ENCODE results near the gene ASTL.

Gene ASTL

GRCh38 chr2:96105152-96105915 is 33.0 kb downstream of the ASTL start:
- peaks cover 17% of the 10 kb centered on the region; the same call in 1 of the 2 replicates for H3K9me3 ChIP-seq (ENCODE audit: insufficient read depth, low read length)
- H3K4me1 ChIP-seq (ENCODE audit: insufficient read depth, insufficient read length) = peaks cover 35% of the 10 kb centered on the region
- no peak for TF ChIP-seq YY1 (IDR thresholded peaks at IDR 0.05; ENCODE audit: insufficient read depth, insufficient read length)
- TF ChIP-seq SUZ12 (IDR thresholded peaks at IDR 0.05; ENCODE audit: extremely low read depth, insufficient read depth, insufficient read length) = no peak
- TF ChIP-seq ZNF274 (IDR thresholded peaks at IDR 0.05; ENCODE audit: low read depth, low read length) = no peak
- H3K36me3 ChIP-seq (ENCODE audit: insufficient read depth, insufficient read length, low read length) = no peaks in the 10 kb centered on the region
- H3K4me3 ChIP-seq (ENCODE audit: insufficient read length, low read depth) = no peak overlapping the region
- no peaks in the 10 kb centered on the region for H3K27me3 ChIP-seq (ENCODE audit: insufficient read depth, insufficient read length)
- H3K9ac ChIP-seq (ENCODE audit: insufficient read length, low read depth) = no peak overlapping the region
- DNase-seq (ENCODE audit: low read depth, low spot score) = no peak

GRCh38 chr2:96104487-96104861 is 33.8 kb downstream of the ASTL start:
- no peaks in the 10 kb centered on the region for H3K27me3 ChIP-seq (ENCODE audit: insufficient read depth, insufficient read length)
- peaks cover 17% of the 10 kb centered on the region; the same call in 1 of the 2 replicates for H3K9me3 ChIP-seq (ENCODE audit: insufficient read depth, low read length)
- peaks cover 34% of the 10 kb centered on the region for H3K4me1 ChIP-seq (ENCODE audit: insufficient read depth, insufficient read length)
- no peak overlapping the region for H3K4me3 ChIP-seq (ENCODE audit: insufficient read length, low read depth)
- peak overlapping the region; percentile 5 for H3K9ac ChIP-seq (ENCODE audit: insufficient read length, low read depth)
- no peaks in the 10 kb centered on the region for H3K36me3 ChIP-seq (ENCODE audit: insufficient read depth, insufficient read length, low read length)
- TF ChIP-seq YY1 (IDR thresholded peaks at IDR 0.05; ENCODE audit: insufficient read depth, insufficient read length) = no peak
- TF ChIP-seq ZNF274 (IDR thresholded peaks at IDR 0.05; ENCODE audit: low read depth, low read length) = no peak
- no peak for TF ChIP-seq SUZ12 (IDR thresholded peaks at IDR 0.05; ENCODE audit: extremely low read depth, insufficient read depth, insufficient read length)
- no peak for DNase-seq (ENCODE audit: low read depth, low spot score)

GRCh38 chr2:96103761-96104486 is 34.4 kb downstream of the ASTL start:
- H3K4me1 ChIP-seq (ENCODE audit: insufficient read depth, insufficient read length) = peaks cover 28% of the 10 kb centered on the region
- DNase-seq (ENCODE audit: low read depth, low spot score) = no peak
- no peak overlapping the region for H3K4me3 ChIP-seq (ENCODE audit: insufficient read length, low read depth)

GRCh38 chr2:96103187-96103601 is 35.1 kb downstream of the ASTL start:
- no peak for TF ChIP-seq SUZ12 (IDR thresholded peaks at IDR 0.05; ENCODE audit: extremely low read depth, insufficient read depth, insufficient read length)
- TF ChIP-seq ZNF274 (IDR thresholded peaks at IDR 0.05; ENCODE audit: low read depth, low read length) = no peak
- no peak for TF ChIP-seq YY1 (IDR thresholded peaks at IDR 0.05; ENCODE audit: insufficient read depth, insufficient read length)
- peaks cover 21% of the 10 kb centered on the region for H3K4me1 ChIP-seq (ENCODE audit: insufficient read depth, insufficient read length)
- no peak overlapping the region for H3K4me3 ChIP-seq (ENCODE audit: insufficient read length, low read depth)
- peak overlapping the region; percentile 24 for H3K9ac ChIP-seq (ENCODE audit: insufficient read length, low read depth)
- DNase-seq (ENCODE audit: low read depth, low spot score) = no peak
- H3K27me3 ChIP-seq (ENCODE audit: insufficient read depth, insufficient read length) = no peaks in the 10 kb centered on the region
- H3K9me3 ChIP-seq (ENCODE audit: insufficient read depth, low read length) = peaks cover 17% of the 10 kb centered on the region; the same call in 1 of the 2 replicates
- H3K36me3 ChIP-seq (ENCODE audit: insufficient read depth, insufficient read length, low read length) = no peaks in the 10 kb centered on the region

More at GRCh38 chr2:96103761-96104486, 34.4 kb downstream of the ASTL start:
- peak overlapping the region; percentile 5 for H3K9ac ChIP-seq (ENCODE audit: insufficient read length, low read depth)
- no peaks in the 10 kb centered on the region for H3K36me3 ChIP-seq (ENCODE audit: insufficient read depth, insufficient read length, low read length)
- H3K27me3 ChIP-seq (ENCODE audit: insufficient read depth, insufficient read length) = no peaks in the 10 kb centered on the region
- H3K9me3 ChIP-seq (ENCODE audit: insufficient read depth, low read length) = peaks cover 17% of the 10 kb centered on the region; the same call in 1 of the 2 replicates
- TF ChIP-seq YY1 (IDR thresholded peaks at IDR 0.05; ENCODE audit: insufficient read depth, insufficient read length) (no peak), ZNF274 (IDR thresholded peaks at IDR 0.05; ENCODE audit: low read depth, low read length) (no peak), SUZ12 (IDR thresholded peaks at IDR 0.05; ENCODE audit: extremely low read depth, insufficient read depth, insufficient read length) (no peak)

- Histone ChIP-seq H3K27me3 (ENCODE audit: insufficient read depth, insufficient read length) (no peaks in the 10 kb centered on the region), H3K4me1 (ENCODE audit: insufficient read depth, insufficient read length) (peaks cover 17% of the 10 kb centered on the region), H3K36me3 (ENCODE audit: insufficient read depth, insufficient read length, low read length) (no peaks in the 10 kb centered on the region), H3K4me3 (ENCODE audit: insufficient read length, low read depth) (no peak overlapping the region), H3K9ac (ENCODE audit: insufficient read length, low read depth) (peak overlapping the region; percentile 24), H3K9me3 (ENCODE audit: insufficient read depth, low read length) (peaks cover 17% of the 10 kb centered on the region; the same call in 1 of the 2 replicates)
- DNase-seq (ENCODE audit: low read depth, low spot score) = no peak
- TF ChIP-seq SUZ12 (IDR thresholded peaks at IDR 0.05; ENCODE audit: extremely low read depth, insufficient read depth, insufficient read length) = no peak
- TF ChIP-seq YY1 (IDR thresholded peaks at IDR 0.05; ENCODE audit: insufficient read depth, insufficient read length) = no peak
- no peak for TF ChIP-seq ZNF274 (IDR thresholded peaks at IDR 0.05; ENCODE audit: low read depth, low read length)
Measured at GRCh38 chr2:96102596-96103186, 35.6 kb downstream of the ASTL start.

GRCh38 chr2:96100893-96101304 is 37.4 kb downstream of the ASTL start:
- no peaks in the 10 kb centered on the region for H3K36me3 ChIP-seq (ENCODE audit: insufficient read depth, insufficient read length, low read length)
- DNase-seq (ENCODE audit: low read depth, low spot score) = no peak
- H3K27me3 ChIP-seq (ENCODE audit: insufficient read depth, insufficient read length) = no peaks in the 10 kb centered on the region
- H3K4me3 ChIP-seq (ENCODE audit: insufficient read length, low read depth) = no peak overlapping the region
- H3K9ac ChIP-seq (ENCODE audit: insufficient read length, low read depth) = no peak overlapping the region
- TF ChIP-seq YY1 (IDR thresholded peaks at IDR 0.05; ENCODE audit: insufficient read depth, insufficient read length) (no peak), SUZ12 (IDR thresholded peaks at IDR 0.05; ENCODE audit: extremely low read depth, insufficient read depth, insufficient read length) (no peak), ZNF274 (IDR thresholded peaks at IDR 0.05; ENCODE audit: low read depth, low read length) (no peak)
- peaks cover 15% of the 10 kb centered on the region for H3K4me1 ChIP-seq (ENCODE audit: insufficient read depth, insufficient read length)
- peaks cover 15% of the 10 kb centered on the region; the same call in 1 of the 2 replicates for H3K9me3 ChIP-seq (ENCODE audit: insufficient read depth, low read length)

Data from NT2/D1 (cell line).